IPS-NIHi11 (cell line): Measurements from ENCODE around the gene API5.

Experiments used
- DNase-seq: peaks from one replicate; pipeline ENCODE4 v3.0.0; 2012; ENCODE audit warnings: mixed read lengths, low spot score

API5 gene

DNA sequence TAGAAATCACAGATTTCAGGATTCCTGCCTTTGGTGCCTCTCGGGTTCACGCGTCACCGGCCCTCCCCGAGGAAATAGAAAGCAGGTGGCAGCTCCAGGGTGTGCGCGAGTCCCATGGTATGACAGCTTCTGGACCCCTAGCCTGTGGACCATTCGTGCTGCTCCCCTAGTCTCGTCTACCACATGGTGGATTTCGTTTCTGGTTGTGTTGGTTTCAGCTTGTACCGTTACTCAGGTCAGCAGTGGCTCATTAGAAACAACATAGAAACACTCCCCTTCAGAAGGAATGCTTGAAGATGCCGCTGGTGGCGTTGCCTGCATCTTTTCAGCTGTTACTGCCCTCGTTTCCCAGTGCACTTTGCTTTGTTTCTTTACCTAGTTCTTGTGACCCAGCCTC is 47.6 kb downstream of the API5 start:
- peak; percentile 24 for DNase-seq

DNA sequence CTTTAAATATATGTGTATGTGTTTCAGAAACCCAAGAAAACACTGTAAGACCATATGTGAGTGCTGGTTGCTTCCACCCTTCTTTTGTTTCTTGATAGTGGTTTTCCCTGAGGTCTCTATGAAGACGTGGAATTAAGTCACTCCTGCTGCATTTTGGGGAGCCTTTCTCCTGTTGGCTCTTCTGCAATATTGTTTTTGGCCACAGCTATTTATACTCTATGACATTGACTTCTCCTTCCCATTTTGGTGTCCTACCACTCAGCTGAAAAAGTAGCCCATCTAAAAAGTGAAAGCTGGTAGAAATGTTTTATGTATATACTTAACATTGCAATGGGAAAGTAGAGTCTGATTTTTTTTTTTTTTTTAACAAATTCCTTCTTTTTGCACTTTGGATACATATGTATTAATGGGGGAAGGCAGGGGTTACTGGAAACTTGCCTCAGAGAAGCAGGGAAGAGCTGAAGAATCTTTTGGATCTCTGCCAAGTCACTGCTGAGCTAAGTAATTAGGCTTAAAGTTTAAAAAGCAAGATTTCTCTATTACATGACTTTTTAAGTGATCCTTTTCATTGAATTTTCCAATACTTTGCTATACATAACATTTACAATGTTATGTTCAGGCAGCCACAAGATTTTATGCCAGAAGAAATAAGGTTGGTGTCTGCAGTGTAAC is 48.7 kb downstream of the API5 start:
- no peak for DNase-seq

GRCh38 chr11:43366677-43367076 is 54.9 kb downstream of the API5 start:
- no peak for DNase-seq

DNA sequence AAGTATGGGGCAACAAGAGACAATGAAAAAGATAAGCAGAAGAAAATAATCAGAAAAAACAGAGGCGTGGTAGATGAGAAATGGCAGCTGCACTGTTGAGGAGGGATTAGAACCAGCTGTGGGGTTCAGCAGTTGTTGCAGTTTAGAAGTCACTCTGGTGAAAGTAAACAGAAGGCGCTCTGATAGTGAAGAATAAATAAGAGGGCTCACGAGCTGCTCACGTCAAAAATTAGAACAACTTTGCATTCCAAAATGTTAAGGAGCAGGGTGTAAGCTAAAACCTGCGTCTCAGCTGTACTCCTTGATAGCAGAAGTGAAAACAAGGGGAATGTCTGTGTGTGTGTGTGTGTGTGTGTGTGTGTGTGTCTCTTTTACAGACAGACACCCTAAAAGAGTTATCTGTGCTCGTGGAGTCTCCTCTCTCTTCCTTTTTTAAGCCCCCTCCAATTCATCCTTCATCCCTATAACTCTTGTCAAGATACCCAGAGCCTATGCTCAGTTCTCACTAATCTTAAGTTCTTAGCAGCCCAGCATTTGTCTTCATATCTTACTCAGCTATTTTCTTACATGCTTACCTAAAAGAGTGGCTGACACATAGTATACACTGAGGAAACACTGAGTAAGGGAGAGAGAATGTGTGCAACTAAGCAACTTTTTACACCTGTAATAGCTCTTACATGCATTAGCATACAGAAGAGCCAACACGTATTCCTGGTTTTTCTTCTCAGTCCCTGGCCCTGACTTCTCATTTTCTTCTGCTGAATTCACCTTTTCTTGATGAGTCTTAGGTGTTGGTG is 55.8 kb downstream of the API5 start:
- no peak for DNase-seq

GRCh38 chr11:43376065-43376464 is 64.3 kb downstream of the API5 start:
- DNase-seq = no peak

DNA sequence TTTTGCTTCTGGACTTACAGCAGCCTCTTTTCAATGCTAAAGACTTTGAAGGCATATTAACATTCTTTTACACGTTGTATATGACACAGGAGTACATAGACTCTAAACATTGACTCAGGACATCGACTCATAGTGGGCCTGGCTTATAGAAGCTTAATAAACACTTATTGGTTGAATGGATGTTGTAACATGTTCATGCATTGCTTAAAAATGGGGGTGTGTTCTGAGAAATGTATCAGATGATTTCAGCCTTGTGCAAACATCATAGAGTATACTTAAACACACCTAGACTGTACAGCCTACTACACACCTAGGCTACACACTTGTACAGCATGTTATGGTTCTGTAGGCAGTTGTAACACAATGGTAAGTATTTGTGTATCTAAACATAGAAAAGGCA is 64.8 kb downstream of the API5 start:
- no peak for DNase-seq

GRCh38 chr11:43377389-43377788 is 65.6 kb downstream of the API5 start:
- DNase-seq = no peak

GRCh38 chr11:43378897-43379296 is 67.1 kb downstream of the API5 start:
- DNase-seq = no peak

- peak; percentile 13 for DNase-seq
Observed at GRCh38 chr11:43381802-43382201, 70.0 kb downstream of the API5 start.

GRCh38 chr11:43382614-43383013 is 70.8 kb downstream of the API5 start:
- no peak for DNase-seq

DNA sequence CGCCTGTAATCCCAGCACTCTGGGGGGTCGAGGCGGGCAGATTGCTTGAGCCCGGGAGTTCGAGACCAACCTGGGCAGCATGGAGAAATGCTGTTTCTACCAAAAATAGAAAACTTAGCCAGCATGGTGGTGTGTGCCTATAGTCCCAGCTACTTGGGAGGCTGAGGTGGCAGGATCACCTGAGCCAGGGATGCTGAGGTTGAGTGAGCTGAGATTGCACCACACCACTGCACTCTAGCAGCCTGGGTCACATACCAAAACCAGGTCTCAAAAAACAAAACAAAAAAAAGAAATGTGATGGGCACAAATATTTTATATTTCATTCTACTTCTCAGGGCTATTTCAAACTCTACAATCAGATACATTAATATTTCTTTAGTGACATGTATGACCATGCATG is 72.6 kb downstream of the API5 start:
- DNase-seq = no peak

- DNase-seq = no peak
Observed at GRCh38 chr11:43392713-43393112, 80.9 kb downstream of the API5 start.

- no peak for DNase-seq
Observed at GRCh38 chr11:43393765-43394355, 82.1 kb downstream of the API5 start.
